HG02885 (cell line): Measurements from ENCODE around the gene DAGLA.

ENCODE experiments used
- ATAC-seq: cut with Tn5 transposase; IDR thresholded peaks from one replicate; pipeline ENCODE4 v1.9.1; 2021; ENCODE audit warnings: mild to moderate bottlenecking; ENCODE audit not compliant: unreplicated experiment, poor library complexity

DAGLA gene

GRCh38 chr11:61792310-61793082, 112.3 kb downstream of the DAGLA start, which contains the start of the genes FEN1 and TMEM258:
FEN1 (plus strand) TSS chr11:61792911; CDS start chr11:61795362, 2,451 bp downstream.
TMEM258 (minus strand) TSS chr11:61792599; CDS start chr11:61792558, 41 bp downstream.
- ATAC-seq = peak; percentile 88

- ATAC-seq = peak; percentile 6
These were observed 113.1 kb downstream of the DAGLA start for GRCh38 chr11:61793083-61793828.

- ATAC-seq = no peak
These were observed 113.6 kb downstream of the DAGLA start for GRCh38 chr11:61793829-61794204.

GRCh38 chr11:61794579-61794978, 114.4 kb downstream of the DAGLA start:
- ATAC-seq = no peak

DNA sequence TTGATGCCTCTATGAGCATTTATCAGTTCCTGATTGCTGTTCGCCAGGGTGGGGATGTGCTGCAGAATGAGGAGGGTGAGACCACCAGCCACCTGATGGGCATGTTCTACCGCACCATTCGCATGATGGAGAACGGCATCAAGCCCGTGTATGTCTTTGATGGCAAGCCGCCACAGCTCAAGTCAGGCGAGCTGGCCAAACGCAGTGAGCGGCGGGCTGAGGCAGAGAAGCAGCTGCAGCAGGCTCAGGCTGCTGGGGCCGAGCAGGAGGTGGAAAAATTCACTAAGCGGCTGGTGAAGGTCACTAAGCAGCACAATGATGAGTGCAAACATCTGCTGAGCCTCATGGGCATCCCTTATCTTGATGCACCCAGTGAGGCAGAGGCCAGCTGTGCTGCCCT, 115.3 kb downstream of the DAGLA start:
- ATAC-seq = no peak

GRCh38 chr11:61795876-61796526, 115.8 kb downstream of the DAGLA start:
- ATAC-seq = no peak
